HFF-Myc (cell line): ENCODE results near the gene VWA5B2.

ENCODE experiments used
- DNase-seq: peaks from one replicate; pipeline ENCODE4 v3.0.0-alpha.2; 2011; ENCODE audit warnings: low read depth; ENCODE audit errors: extremely low read depth
- H3K4me3 ChIP-seq: replicated peaks from 2 replicates; pipeline ENCODE4 v1.5.1; 2011; ENCODE audit warnings: low read depth, mild to moderate bottlenecking, control low read depth, low read length
- TF ChIP-seq, protein P1 (sequence below): IDR thresholded peaks from 2 replicates; pipeline ENCODE4 v1.5.1; 2012; ENCODE audit warnings: mild to moderate bottlenecking, low read depth, low read length, control low read depth; ENCODE audit errors: missing control alignments

Gene VWA5B2

DNA sequence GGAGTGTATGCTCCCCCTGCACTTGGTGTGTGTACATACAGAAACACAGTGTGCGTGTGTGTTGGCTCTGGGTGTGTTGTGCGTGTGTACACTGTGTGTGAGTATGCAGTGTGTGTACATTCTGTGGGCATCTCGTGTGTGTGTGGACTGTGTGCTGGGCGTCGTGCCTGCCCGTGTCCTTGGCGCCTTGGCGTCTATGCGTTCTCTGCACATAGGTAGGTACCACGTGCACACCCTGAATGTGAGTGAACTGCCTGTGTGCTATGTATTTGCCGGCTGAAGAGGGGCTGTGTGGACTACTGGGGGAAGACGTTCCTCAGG is 46.0 kb downstream of the VWA5B2 start:
- H3K4me3 ChIP-seq, result no peak overlapping the region
- TF ChIP-seq, protein P1, sequence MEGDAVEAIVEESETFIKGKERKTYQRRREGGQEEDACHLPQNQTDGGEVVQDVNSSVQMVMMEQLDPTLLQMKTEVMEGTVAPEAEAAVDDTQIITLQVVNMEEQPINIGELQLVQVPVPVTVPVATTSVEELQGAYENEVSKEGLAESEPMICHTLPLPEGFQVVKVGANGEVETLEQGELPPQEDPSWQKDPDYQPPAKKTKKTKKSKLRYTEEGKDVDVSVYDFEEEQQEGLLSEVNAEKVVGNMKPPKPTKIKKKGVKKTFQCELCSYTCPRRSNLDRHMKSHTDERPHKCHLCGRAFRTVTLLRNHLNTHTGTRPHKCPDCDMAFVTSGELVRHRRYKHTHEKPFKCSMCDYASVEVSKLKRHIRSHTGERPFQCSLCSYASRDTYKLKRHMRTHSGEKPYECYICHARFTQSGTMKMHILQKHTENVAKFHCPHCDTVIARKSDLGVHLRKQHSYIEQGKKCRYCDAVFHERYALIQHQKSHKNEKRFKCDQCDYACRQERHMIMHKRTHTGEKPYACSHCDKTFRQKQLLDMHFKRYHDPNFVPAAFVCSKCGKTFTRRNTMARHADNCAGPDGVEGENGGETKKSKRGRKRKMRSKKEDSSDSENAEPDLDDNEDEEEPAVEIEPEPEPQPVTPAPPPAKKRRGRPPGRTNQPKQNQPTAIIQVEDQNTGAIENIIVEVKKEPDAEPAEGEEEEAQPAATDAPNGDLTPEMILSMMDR, result no peak
- DNase-seq, result no peak

DNA sequence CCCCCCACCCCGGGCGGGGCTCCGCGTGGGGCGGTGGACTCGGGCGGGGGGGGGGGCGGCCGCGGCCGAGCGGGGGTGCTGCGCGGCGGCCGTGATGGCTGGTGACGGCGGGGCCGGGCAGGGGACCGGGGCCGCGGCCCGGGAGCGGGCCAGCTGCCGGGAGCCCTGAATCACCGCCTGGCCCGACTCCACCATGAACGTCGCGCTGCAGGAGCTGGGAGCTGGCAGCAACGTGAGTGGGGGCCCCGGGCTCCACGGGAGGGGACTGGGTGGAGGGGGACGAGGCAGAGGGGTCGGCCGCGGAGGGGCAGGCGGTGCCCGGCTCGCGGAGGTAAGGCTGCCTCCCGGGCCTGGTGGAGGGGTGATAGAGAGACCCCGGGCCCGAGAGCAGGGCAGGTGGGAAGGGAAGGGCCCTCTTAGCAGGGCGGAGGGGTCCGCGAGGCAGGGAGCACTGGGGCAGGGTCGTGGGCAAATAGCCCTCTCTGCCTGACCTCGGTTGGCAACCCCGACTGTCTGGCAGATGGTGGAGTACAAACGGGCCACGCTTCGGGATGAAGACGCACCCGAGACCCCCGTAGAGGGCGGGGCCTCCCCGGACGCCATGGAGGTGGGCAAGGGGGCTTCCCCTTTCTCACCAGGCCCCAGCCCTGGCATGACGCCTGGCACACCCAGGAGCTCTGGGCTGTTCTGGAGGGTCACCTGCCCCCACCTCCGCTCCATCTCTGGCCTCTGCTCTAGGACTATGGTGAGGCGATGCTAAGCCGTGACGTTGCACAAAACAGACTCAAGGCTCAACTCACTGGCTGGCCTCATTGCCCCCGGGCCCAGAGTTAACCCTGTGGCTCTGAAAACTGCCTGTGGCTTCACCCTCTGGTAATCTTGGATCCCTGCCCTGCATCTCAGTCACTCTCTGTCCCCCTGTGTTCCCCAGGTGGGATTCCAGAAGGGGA is 46.9 kb downstream of the VWA5B2 start, which contains the start of gene ECE2:
TSS of gene ECE2 (plus strand) at position 62 of the 950 bp plus-strand sequence. CDS start at position 194, 132 bp downstream.
- TF ChIP-seq, protein P1, result no peak
- no peak for DNase-seq
- H3K4me3 ChIP-seq, result no peak within 1 kb of the TSS

DNA sequence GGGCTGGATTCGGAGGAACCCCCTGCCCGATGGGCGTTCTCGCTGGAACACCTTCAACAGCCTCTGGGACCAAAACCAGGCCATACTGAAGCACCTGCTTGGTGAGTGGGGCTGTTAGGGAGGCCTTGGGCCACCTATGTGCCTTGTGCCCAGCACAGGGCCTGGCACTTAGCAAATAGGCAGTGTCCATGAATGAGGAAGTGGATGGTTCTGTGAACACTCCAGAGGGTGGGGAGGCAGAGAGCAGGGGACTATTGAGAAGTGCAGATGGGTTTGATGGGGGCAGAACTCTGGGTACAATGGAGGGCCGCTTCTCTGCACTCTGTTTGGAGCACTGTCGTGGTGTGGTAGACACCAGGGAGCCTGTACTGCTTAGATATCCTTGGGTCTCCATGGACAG is 48.0 kb downstream of the VWA5B2 start:
- no peak overlapping the region for H3K4me3 ChIP-seq
- DNase-seq, result no peak
- TF ChIP-seq, protein P1, result no peak

DNA sequence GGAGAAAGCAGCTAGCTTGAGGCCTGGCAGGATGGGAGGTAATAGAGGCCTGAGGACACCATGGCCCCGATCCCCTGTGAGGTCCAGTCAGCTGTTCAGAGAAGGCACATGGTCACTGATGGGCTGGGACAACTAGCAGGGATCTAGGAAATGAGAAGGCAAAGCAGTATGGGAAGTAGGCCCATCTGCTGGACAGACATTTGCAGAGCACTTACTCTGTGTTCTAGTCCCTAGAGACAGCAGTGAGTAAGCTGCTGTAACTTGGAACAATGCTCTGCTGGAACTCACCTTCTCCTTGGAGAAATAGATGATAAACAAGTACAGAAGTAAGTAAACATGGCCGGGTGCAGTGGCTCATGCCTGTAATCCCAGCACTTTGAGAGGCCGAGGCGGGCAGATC is 53.6 kb downstream of the VWA5B2 start:
- H3K4me3 ChIP-seq, result no peak overlapping the region
- TF ChIP-seq, protein P1, result no peak
- DNase-seq, result no peak

DNA sequence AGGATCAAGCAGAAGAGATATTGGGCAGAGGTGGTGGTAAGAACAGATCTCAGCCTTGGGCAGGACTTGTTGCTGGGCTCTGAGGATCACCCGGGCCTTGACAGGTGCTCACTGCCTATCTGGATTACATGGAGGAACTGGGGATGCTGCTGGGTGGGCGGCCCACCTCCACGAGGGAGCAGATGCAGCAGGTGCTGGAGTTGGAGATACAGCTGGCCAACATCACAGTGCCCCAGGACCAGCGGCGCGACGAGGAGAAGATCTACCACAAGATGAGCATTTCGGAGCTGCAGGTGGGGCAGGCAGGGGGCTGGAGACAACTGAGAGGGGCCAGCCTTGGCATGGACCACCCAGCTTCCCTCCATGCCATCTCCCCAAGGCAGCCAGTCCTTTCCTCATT is 54.3 kb downstream of the VWA5B2 start:
- H3K4me3 ChIP-seq, result no peak overlapping the region
- no peak for DNase-seq
- TF ChIP-seq, protein P1, result no peak

DNA sequence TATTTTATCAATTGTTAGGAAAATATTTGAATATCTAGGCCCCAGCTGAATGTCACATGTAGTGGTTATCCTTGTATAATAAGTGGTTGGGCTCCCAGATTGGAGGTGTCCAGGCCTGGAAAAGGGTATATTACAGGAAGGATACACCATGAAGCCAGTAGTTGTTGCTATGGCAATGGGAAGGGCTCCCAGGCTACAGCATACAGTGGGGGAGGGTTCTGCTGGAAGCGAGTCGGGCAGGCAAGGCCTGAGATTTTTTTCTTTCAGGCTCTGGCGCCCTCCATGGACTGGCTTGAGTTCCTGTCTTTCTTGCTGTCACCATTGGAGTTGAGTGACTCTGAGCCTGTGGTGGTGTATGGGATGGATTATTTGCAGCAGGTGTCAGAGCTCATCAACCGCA is 55.3 kb downstream of the VWA5B2 start:
- TF ChIP-seq, protein P1, result peak; percentile 52
- peak; percentile 56 for DNase-seq
- no peak overlapping the region for H3K4me3 ChIP-seq
